Effector memory CD4-positive, alpha-beta T cell (primary cell): ENCODE results near the gene ILDR1.

Source experiments
- DNase-seq, 3 donors: peaks; one replicate each; pipeline ENCODE4 v3.0.0-alpha.2; 2020
- H3K27ac ChIP-seq: 2 replicates; pipeline ENCODE4 v1.7.0; 2013; ENCODE audit warnings: mild to moderate bottlenecking, low read length, moderate library complexity; ENCODE audit not compliant: insufficient read depth, poor library complexity, severe bottlenecking
- H3K27me3 ChIP-seq: replicated peaks from 2 replicates; pipeline ENCODE4 v1.7.0; 2013; ENCODE audit warnings: mild to moderate bottlenecking, low read length; ENCODE audit not compliant: insufficient read depth, control insufficient read depth, poor library complexity, severe bottlenecking
- H3K36me3 ChIP-seq: 2 replicates; pipeline ENCODE4 v1.7.0; 2013; ENCODE audit warnings: mild to moderate bottlenecking, low read length, moderate library complexity; ENCODE audit not compliant: control insufficient read depth, insufficient read depth
- H3K4me1 ChIP-seq: 2 replicates; pipeline ENCODE4 v1.7.0; 2013; ENCODE audit warnings: low read length, mild to moderate bottlenecking; ENCODE audit not compliant: control insufficient read depth, insufficient read depth, poor library complexity, severe bottlenecking
- H3K4me3 ChIP-seq: 2 replicates; pipeline ENCODE4 v1.7.0; 2013; ENCODE audit warnings: low read length, low read depth, mild to moderate bottlenecking; ENCODE audit not compliant: insufficient read depth, poor library complexity, severe bottlenecking
- H3K9me3 ChIP-seq: 2 replicates; pipeline ENCODE4 v1.7.0; 2013; ENCODE audit warnings: mild to moderate bottlenecking, low read length, moderate library complexity; ENCODE audit not compliant: control insufficient read depth

Gene ILDR1

DNA sequence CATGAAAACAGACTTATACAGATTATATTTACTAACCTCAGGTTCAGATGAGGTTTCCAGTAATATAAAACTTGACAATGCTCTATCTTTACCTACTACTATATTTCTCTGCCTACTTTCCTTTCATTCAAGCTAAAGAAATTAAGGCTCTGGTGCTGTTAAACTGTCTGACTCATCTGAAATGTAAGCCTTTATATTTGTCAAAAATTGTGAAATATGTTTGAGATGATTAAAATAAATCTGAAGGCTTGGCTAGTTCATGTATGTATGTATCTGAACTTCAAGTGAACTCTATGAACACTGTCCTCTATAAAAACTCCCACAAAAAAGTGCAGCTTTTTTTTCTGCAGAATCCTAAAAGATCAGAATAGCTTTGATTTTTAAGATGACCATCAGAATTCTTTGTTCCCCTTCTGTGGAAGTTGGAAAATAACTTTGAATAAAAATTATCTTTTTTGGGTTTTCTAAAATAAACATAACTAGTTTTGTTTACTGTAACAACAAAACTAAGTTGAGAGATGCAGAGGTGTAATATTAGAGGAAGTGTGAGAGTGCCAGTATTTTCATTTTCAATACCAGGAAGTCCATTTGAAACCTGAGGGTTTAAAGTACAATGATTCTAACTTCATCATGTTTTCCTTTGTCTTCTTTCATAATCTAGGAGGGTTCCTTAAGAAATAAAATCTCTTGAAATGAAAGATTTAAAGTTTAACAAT is 42.2 kb downstream of the ILDR1 start:
- Histone ChIP-seq H3K4me1 (no peaks in the 10 kb centered on the region), H3K27ac (no peak overlapping the region), H3K36me3 (no peaks in the 10 kb centered on the region), H3K27me3 (no peaks in the 10 kb centered on the region), H3K9me3 (no peaks in the 10 kb centered on the region), H3K4me3 (no peak overlapping the region)
- no peak for DNase-seq

DNA sequence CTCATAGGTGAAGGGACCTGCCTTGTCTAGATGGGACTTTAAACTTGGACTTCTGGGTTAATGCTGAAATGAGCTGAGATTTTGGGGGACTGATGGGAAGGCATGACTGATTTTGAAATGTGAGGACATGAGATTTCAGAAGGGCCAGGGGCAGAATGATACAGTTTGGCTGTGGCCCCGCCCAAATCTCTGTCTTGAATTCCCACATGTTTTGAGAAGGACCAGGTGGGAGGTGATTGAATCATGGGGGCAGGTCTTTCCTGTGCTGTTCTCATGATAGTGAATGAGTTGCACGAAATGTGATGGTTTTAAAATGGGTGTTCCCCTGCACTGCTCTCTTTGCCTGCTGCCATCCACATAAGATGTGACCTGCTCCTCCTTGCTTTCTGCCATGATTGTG is 42.8 kb downstream of the ILDR1 start:
- Histone ChIP-seq H3K4me3 (no peak overlapping the region), H3K27me3 (no peaks in the 10 kb centered on the region), H3K27ac (no peak overlapping the region), H3K36me3 (no peaks in the 10 kb centered on the region), H3K9me3 (no peaks in the 10 kb centered on the region), H3K4me1 (no peaks in the 10 kb centered on the region)
- no peak for DNase-seq

DNA sequence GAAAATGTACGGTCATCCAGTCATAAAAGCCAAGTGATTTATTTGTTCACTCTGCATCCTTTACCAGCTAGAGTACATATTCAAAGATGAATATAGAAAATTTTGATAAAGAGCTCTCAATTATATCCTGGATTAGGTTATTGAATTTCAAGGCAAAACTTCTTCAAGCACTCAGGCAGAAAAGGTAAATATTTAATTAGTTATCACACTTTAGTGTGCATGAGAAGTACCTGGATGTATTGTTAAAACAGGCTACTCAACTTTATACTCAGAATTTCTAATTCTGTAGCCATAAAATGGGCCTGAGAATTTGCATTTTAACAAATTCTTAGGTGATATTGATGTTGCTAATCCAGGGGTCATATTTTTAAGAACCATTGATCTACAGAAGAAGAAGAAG is 45.3 kb downstream of the ILDR1 start:
- H3K27me3 ChIP-seq = no peaks in the 10 kb centered on the region
- H3K9me3 ChIP-seq = no peaks in the 10 kb centered on the region
- no peak for DNase-seq
- no peaks in the 10 kb centered on the region for H3K36me3 ChIP-seq
- H3K4me3 ChIP-seq = no peak overlapping the region
- H3K27ac ChIP-seq = no peak overlapping the region
- H3K4me1 ChIP-seq = no peaks in the 10 kb centered on the region

DNA sequence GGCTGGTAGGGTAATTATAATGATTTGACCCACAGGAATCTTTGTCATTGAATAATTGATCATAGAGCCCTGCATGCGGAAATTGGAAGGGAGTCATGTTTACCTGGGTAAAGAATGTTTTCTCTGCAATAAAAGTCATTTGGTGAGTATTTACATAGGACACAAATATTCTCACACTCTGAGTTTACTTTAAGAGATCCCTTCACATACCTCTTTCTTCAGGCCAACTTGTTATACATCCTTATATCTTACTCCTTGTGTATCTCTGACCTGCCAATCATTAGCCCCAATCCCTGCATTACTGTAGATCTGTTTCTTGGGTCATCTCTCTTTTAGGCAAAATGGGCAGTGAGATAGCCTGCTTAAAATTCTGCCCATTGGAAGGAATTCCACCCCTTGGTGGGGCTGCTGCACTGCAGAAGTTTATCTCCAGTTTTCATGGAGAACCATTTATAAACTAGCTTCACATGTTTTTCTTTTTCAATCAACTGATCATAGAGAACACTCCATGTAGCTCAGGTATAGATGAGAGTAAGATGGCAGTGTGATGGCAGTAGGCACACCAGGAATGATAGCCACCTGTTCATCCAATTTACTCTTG is 46.2 kb downstream of the ILDR1 start:
- Histone ChIP-seq H3K36me3 (no peaks in the 10 kb centered on the region), H3K27me3 (no peaks in the 10 kb centered on the region), H3K9me3 (no peaks in the 10 kb centered on the region), H3K4me3 (no peak overlapping the region), H3K4me1 (no peaks in the 10 kb centered on the region), H3K27ac (no peak overlapping the region)
- no peak for DNase-seq

DNA sequence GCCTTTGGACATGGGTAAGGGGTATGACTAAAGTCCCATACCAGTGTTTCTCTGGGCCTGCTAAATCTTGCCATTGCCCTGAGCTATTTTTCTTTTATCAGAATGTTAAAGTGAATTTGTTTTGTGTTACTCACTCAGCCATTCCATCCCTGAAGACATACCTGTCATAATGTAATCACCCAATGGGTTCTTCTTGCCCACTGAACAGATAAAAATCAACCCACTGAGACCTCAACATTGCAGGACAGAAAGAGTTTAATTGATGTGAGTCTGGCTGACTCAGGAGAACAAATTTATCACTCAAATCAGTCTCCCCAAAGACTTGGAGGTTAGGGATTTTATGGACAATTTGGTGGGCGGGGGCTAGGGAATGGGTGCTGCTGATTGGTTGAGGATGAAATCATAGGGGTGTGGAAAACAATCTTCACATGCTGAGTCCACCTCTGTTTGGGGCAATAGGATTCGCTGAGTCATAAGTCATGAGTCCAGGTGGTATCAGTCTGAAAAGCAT is 47.4 kb downstream of the ILDR1 start:
- Histone ChIP-seq H3K36me3 (no peaks in the 10 kb centered on the region), H3K9me3 (no peaks in the 10 kb centered on the region), H3K4me3 (no peak overlapping the region), H3K27me3 (no peaks in the 10 kb centered on the region), H3K27ac (no peak overlapping the region), H3K4me1 (no peaks in the 10 kb centered on the region)
- no peak for DNase-seq

DNA sequence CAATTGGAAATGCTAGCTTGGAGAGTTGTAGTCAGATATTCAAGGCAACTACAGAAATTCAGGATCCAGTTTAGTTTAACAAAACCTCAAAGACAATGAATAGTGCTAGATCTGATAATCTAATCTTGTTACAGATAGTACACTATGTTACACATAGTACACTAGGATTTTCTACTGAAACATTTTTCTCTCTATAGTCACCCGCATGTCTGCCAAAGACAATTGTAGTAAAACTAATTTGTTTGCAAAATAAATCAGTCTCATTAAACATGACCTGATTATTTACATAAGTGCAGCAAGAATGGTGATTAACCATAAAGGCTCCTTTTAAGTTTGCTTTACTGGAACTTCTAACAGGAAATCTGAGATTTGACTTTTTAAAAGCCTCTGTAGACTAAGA is 52.0 kb downstream of the ILDR1 start:
- Histone ChIP-seq H3K4me1 (no peaks in the 10 kb centered on the region), H3K27ac (no peak overlapping the region), H3K9me3 (no peaks in the 10 kb centered on the region), H3K4me3 (no peak overlapping the region), H3K27me3 (no peaks in the 10 kb centered on the region), H3K36me3 (no peaks in the 10 kb centered on the region)
- no peak for DNase-seq

DNA sequence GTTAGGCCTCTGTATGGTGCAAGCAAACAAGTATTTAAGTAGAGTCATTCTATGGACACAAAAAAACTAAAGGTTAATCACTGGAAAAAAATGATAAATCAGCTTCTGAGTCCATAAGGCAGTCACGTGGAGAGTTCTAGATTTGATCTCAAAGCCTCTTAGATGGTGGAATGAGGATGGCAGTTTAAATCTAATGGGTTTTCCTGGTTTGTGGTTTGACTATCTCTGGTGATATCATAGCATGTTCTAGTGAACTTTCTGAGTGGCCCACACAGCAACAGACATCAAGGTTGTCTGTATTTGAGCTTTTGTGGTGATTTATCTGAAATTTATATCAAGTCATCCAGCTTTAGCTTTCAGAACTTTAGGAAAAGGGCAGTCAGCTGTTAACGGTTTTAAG is 52.4 kb downstream of the ILDR1 start:
- H3K4me3 ChIP-seq = no peak overlapping the region
- H3K9me3 ChIP-seq = no peaks in the 10 kb centered on the region
- H3K36me3 ChIP-seq = no peaks in the 10 kb centered on the region
- no peak overlapping the region for H3K27ac ChIP-seq
- no peaks in the 10 kb centered on the region for H3K27me3 ChIP-seq
- H3K4me1 ChIP-seq = no peaks in the 10 kb centered on the region
- DNase-seq = no peak

DNA sequence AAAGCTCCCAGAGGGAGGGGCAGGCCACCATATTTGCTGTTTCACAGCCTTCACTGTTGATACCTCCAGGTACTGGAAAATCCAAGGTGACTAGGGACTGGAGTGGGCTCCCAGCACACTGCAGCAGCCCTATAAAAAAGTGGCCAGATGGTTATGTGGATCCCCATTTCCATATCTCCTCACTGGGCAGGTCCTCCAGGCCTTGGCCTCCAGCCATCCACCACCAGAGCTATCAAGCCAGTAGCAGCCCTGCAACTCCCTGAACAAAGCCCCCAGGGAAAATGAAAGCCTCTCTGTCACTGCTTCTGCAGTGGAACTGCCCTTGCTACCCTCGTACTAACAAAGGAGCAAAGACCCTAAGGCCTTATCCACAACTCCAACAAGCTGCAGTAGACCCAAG is 58.4 kb downstream of the ILDR1 start:
- Histone ChIP-seq H3K27ac (no peak overlapping the region), H3K27me3 (no peaks in the 10 kb centered on the region), H3K36me3 (no peaks in the 10 kb centered on the region), H3K9me3 (no peaks in the 10 kb centered on the region), H3K4me3 (no peak overlapping the region), H3K4me1 (no peaks in the 10 kb centered on the region)
- DNase-seq = no peak

DNA sequence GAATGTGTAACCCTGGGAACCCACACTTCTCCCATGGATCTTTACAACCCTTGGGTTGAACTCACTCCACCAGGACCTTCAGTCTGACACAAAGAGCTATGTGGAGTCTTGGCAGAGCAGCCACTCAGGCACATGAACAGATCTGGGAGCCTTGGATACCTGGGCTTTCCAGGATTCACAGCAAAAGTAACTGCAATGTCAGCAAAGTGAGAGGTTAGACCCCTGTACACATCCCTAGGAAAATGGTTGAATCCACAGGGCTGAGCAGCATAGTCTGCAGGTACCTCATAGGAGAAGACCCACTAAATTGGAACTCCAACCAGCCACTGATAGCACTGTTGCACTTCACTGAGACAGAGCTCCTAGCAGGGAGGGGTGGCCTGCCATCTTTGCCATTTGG is 59.6 kb downstream of the ILDR1 start:
- H3K4me3 ChIP-seq = no peak overlapping the region
- H3K27ac ChIP-seq = no peak overlapping the region
- H3K27me3 ChIP-seq = no peaks in the 10 kb centered on the region
- H3K4me1 ChIP-seq = no peaks in the 10 kb centered on the region
- H3K36me3 ChIP-seq = no peaks in the 10 kb centered on the region
- H3K9me3 ChIP-seq = no peaks in the 10 kb centered on the region
- DNase-seq = no peak

DNA sequence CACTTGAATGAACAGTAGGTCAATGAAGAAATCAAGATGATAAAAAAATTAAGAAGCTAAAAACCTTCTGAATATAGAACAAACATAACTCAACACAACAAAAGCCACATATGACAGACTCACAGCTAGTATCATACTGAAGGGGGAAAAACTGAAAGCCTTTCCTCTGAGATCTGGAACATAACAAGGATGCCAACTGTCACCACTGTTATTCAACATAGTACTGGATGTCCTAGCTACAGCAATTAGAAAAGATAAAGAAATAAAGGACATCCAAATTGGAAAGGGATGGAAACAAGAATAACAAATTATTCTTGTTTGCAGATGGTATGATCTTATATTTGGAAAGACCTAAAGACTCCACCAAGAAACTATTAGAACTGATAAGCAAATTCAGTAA is 60.8 kb downstream of the ILDR1 start:
- Histone ChIP-seq H3K27ac (no peak overlapping the region), H3K9me3 (no peaks in the 10 kb centered on the region)
- no peak for DNase-seq

More for the DNA sequence above, 60.8 kb downstream of the ILDR1 start:
- H3K4me3 ChIP-seq = no peak overlapping the region
- no peaks in the 10 kb centered on the region for H3K36me3 ChIP-seq
- no peaks in the 10 kb centered on the region for H3K27me3 ChIP-seq
- no peaks in the 10 kb centered on the region for H3K4me1 ChIP-seq
